Erythroblast (primary cell): ENCODE data around the gene ATP8B1.
A peak's percentile ranks its signal among the peaks of the same experiment; 100 is the strongest.
"Not testable (repeated sequence)": the region's sequence is repeated elsewhere in the genome, so short reads cannot be mapped to it uniquely, and the experiment has no call there.

ENCODE experiments used
- DNase-seq, 2 experiments: peaks; one replicate each; lab custom pipeline; 2025; lab: John Stamatoyannopoulos, UW
- GATA1 ChIP-seq: IDR thresholded peaks from 2 replicates; pipeline ENCODE4 v1.6.1; 2011; ENCODE audit warnings: low read depth, mild to moderate bottlenecking, control low read depth, low read length, moderate library complexity
- POLR2A ChIP-seq: IDR thresholded peaks from 2 replicates; pipeline ENCODE4 v1.6.1; 2011; ENCODE audit warnings: mild to moderate bottlenecking, low read length

The ATP8B1 gene

DNA sequence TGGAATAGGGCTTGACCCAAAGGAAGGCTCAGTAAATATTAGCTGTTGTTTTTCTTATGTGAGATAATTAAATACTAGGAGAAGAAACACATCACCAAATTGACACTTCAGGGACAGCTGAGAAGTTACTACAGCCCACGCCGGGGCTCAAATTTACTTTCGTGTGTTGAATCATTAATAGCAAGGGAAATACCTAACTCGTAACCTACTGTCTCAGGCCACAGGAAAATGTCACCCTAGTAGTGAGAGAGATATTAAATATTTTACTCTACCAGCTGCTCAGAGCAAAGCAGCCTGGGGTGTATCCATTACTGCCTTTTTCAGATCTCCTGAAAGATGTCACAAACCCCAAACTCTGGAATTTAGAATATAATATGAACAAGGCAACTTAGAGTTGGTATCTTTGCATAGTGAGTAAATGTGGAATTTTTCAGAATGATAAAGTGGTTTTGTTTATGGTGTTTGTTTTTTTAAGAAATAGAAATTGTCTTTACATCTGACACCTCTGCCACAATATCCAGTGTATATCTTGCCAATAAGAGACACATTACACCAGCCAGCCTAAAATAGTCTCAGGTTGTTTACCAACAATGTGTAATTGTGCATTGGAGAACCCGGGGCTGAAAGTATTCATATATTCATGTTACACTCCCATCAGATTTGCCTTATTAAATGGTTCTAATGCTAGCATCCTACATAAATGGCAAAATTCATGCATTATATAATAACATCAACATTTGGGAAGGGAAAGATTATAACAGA lies 48.4 kb downstream of the ATP8B1 start:
- no peak for DNase-seq

DNA sequence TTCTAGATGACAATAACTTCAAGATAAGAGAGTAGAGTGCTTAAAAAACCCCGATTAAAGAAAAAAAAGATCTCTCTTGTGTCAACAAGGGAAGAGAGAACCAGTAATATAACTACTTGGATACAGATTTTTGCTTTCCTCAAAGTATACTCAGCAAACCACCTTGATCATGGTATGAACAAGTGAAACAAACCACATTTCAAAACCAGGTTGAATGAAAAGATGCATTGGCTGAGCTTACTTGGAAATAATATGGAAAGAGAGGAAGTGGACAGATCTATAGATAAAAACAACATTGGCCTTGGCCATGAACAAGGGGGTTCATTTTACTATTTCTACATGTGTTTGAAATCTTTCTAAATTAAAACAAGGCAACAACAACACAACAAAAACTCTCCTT lies 50.1 kb downstream of the ATP8B1 start:
- DNase-seq = no peak

More for the DNA sequence above, 48.4 kb downstream of the ATP8B1 start:
- TF ChIP-seq POLR2A = no peak
- no peak for TF ChIP-seq GATA1

GRCh38 chr18:57749604-57749970 lies 53.5 kb downstream of the ATP8B1 start:
- no peak for DNase-seq
- TF ChIP-seq GATA1 (no peak), POLR2A (no peak)

More for the DNA sequence above, 50.1 kb downstream of the ATP8B1 start:
- TF ChIP-seq GATA1 = no peak
- TF ChIP-seq POLR2A = no peak

DNA sequence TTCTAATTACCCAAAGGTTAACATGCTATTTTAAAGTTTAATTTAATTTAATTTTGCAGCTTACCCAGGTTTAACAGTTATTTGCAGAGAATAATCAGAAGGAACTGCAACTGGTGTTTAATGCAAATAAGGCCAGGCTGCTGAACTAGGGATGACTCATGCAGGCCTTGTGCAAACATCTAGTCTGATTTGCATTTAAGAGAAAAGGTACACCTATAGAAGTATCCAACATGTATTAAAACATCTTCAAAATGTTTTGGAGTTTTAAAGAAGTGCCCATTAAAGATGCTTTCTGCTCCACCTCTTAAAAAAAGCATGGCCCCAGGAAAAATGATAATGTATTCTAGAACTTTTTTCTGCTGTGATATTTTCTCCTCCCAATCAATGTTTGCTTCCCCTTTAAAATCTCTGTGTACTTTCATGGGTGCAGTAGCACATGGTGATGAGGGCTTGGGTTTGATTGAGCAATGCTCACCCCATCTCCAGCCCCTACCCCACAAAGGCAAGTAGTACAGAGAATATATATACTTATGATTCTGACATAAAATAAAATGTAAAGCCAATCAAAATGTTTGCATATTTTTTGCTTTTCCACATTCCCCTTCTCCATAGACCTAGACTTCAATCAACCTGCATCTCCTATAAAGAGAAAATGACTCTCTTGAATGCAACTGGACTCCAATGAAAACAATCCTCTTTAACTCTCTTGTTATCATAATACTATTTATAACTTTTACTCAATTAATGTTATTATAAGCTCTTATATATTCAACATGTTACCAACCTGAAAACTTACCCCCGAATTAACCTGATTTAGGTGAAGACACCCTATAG lies 54.1 kb downstream of the ATP8B1 start:
- peak in 1 of 2 experiments; percentile 41 for DNase-seq
- TF ChIP-seq GATA1 (no peak), POLR2A (no peak)

DNA sequence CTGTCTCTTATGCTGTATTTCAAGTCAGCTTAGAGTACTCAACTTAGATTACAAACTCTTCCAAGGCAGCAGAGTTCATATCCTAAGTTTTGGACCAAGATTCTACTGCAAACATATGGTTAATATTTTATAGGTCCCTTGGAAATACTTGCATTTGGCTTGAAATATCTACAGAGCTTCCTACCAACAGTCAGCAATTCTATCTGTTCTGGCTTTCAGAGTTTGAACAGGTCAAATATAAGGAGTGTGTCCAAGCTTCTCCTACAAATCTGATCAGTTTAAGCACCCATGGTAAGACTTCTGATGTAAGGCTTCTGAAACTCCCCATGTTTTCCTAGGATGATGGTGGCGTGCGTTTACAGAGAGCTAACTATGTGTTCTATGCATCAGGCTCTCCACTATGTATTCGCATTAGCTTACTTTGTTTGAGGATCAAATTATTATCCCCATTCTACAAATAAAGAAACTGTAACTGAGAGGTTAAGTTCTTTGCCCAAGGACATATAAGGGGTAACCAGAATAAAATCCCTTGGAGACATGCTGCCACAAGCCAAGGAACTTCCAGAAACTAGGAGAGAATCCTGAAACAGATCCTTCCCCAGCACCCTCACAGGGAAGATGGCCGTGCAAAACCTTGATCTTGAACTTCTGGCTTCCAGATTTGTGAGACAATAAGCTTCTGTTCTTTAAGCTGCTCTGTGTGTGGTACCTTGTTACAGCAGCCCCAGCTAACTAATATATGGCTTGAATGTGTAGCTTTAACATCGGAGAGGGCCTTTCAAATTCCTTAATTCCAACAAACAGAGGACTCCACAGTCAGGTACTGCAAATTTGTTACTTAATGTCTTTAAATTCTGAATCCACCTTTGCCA lies 55.1 kb downstream of the ATP8B1 start:
- no peak for TF ChIP-seq POLR2A
- TF ChIP-seq GATA1 = no peak
- peak in 1 of 2 experiments; percentile 22 for DNase-seq

GRCh38 chr18:57744211-57744694 lies 58.9 kb downstream of the ATP8B1 start:
- no peak for TF ChIP-seq GATA1
- no peak for TF ChIP-seq POLR2A
- DNase-seq = no peak

DNA sequence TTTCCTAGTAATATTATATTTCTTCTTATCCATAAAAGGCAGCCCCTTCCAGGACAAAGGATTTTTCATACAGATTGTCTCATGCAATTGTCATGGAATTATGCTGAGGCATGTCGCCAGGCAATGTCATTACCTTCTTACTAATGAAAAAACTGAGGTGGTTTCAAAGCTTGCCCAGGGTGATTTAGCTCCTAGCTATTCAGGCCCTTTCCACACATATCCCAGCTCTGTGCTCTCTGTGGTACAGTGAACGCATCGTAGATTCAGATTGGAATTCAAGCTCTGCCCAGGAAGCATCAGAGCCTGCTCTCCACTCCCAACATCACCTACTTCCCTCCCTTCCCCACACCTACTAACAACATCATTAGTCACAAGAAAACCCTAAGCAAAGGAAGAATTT lies 60.1 kb downstream of the ATP8B1 start:
- TF ChIP-seq POLR2A = no peak
- no peak for TF ChIP-seq GATA1

GRCh38 chr18:57741273-57741672 lies 61.8 kb downstream of the ATP8B1 start:
- no peak for TF ChIP-seq POLR2A
- no peak for TF ChIP-seq GATA1
- DNase-seq = no peak

More for the DNA sequence above, 60.1 kb downstream of the ATP8B1 start:
- no peak for DNase-seq

DNA sequence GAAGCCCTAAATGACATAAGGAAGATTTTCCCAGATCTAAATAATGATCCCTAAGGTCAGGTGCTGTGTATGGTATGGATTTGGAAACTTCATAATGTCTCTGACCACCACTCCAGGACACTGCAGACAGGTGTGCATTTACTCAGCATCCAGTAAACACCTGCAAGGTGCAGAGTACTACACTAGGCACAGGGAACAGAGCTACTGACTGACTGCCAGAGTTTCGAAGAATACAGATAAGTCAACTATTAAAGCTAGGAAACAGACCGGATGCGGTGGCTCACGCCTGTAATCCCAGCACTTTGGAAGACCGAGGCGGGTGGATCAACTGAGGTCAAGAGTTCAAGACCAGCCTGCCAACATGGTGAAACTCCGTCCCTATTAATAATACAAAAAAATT lies 65.0 kb downstream of the ATP8B1 start:
- DNase-seq = no peak

DNA sequence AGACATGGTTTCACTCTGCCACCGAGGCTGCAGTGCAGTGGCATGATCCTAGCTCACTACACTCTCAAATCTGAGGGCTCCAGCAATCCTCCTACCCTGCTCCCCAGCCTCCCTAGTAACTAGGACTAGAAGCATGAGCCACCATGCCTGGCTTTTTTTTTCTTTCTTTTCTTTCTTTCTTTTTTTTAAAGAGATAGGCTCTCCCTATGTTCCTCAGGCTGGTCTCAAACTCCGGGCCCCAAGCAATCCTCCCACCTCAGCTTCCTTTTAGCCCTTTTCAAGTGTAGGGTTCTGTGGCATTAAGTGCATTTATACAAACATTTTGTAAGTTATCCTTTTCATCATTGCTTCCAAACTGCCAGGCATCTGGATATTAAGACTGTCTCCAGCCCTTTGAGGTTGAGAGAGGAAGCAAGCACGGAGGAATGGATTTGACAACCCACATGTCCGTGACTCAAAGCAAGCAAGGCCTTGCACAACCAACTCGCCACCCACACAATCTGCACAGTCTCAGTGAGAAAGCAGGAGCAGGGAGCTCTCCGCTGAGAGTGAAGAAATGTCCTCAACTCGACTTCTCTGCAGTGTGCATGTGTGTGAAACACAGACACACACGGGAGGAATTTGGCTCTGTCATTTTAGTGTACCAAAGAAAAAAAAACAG lies 65.6 kb downstream of the ATP8B1 start:
- TF ChIP-seq GATA1 (no peak), POLR2A (no peak)
- DNase-seq = no peak

More for the DNA sequence above, 65.0 kb downstream of the ATP8B1 start:
- no peak for TF ChIP-seq POLR2A
- no peak for TF ChIP-seq GATA1

GRCh38 chr18:57735042-57735441 lies 68.1 kb downstream of the ATP8B1 start:
- DNase-seq = not testable (repeated sequence)

- TF ChIP-seq POLR2A (no peak), GATA1 (no peak)
- no peak for DNase-seq
These were observed 69.3 kb downstream of the ATP8B1 start for GRCh38 chr18:57733861-57734260.

GRCh38 chr18:57730146-57730545 lies 73.0 kb downstream of the ATP8B1 start:
- no peak for DNase-seq
- TF ChIP-seq POLR2A (no peak), GATA1 (no peak)
